GM23338 (cell line): ENCODE measurements around the gene CTNND2. TPM values are rescaled to one million over a fixed set of nuclear protein-coding genes. Genes with fewer than 3 reads are reported as not detected.

Experiments used
- ATAC-seq: fragments of 200-7000 bp; cut with Tn5 transposase; 3 replicates; pipeline ENCODE4 v1.9.1; 2020
- DNase-seq: peaks from one replicate; pipeline ENCODE4 v3.0.0-alpha.2; 2015; ENCODE audit warnings: low spot score
- H2AFZ ChIP-seq: fragments of 200-600 bp; sonication (generic); 2 replicates; pipeline ENCODE4 v1.8.0; 2016; ENCODE audit warnings: antibody characterized with exemption, mild to moderate bottlenecking, moderate library complexity
- H3F3A ChIP-seq: fragments of 200-600 bp; sonication (generic); replicated peaks from 2 replicates; pipeline ENCODE4 v1.8.0; 2017; ENCODE audit warnings: antibody characterized with exemption, mixed run types, low read depth
- H3K27ac ChIP-seq: fragments of 200-600 bp; sonication (generic); 2 replicates; pipeline ENCODE4 v1.6.1; 2016; ENCODE audit warnings: low read depth
- H3K27me3 ChIP-seq: fragments of 200-600 bp; sonication (generic); 2 replicates; pipeline ENCODE4 v1.8.0; 2016; ENCODE audit warnings: mild to moderate bottlenecking, mixed run types, moderate library complexity; ENCODE audit not compliant: insufficient read depth
- H3K36me3 ChIP-seq: fragments of 200-600 bp; sonication (generic); 2 replicates; pipeline ENCODE4 v1.8.0; 2016; ENCODE audit warnings: mild to moderate bottlenecking; ENCODE audit not compliant: insufficient read depth
- H3K4me1 ChIP-seq: fragments of 200-600 bp; sonication (generic); 2 replicates; pipeline ENCODE4 v1.8.0; 2016; ENCODE audit warnings: mild to moderate bottlenecking, moderate library complexity; ENCODE audit not compliant: insufficient read depth
- H3K4me2 ChIP-seq: fragments of 200-600 bp; sonication (generic); 2 replicates; pipeline ENCODE4 v1.7.1; 2017; ENCODE audit warnings: mixed run types
- H3K4me3 ChIP-seq: fragments of 200-600 bp; sonication (generic); 2 replicates; pipeline ENCODE4 v1.6.1; 2016; ENCODE audit warnings: mixed run types
- H3K79me2 ChIP-seq: fragments of 200-600 bp; sonication (generic); replicated peaks from 2 replicates; pipeline ENCODE4 v1.8.0; 2017; ENCODE audit warnings: mild to moderate bottlenecking; ENCODE audit not compliant: insufficient read depth
- H3K9me2 ChIP-seq: fragments of 200-600 bp; sonication (generic); 2 replicates; pipeline ENCODE4 v1.8.0; 2017; ENCODE audit not compliant: insufficient read depth
- H4K20me1 ChIP-seq: fragments of 200-600 bp; sonication (generic); replicated peaks from 2 replicates; pipeline ENCODE4 v1.8.0; 2017; ENCODE audit warnings: mild to moderate bottlenecking; ENCODE audit not compliant: insufficient read depth
- H3K27ac Mint-ChIP-seq: 2 replicates; pipeline ENCODE4 v1.8.0; 2020; ENCODE audit warnings: inconsistent platforms, mild to moderate bottlenecking, moderate library complexity, mixed read lengths
- H3K27me3 Mint-ChIP-seq: 3 replicates; pipeline ENCODE4 v1.8.0; 2022; ENCODE audit warnings: low read depth, mild to moderate bottlenecking, moderate library complexity, mixed read lengths, inconsistent platforms; ENCODE audit not compliant: insufficient read depth, poor library complexity
- H3K36me3 Mint-ChIP-seq: 3 replicates; pipeline ENCODE4 v1.8.0; 2021; ENCODE audit warnings: low read depth, mild to moderate bottlenecking, inconsistent platforms, moderate library complexity, mixed read lengths
- H3K4me1 Mint-ChIP-seq: 3 replicates; pipeline ENCODE4 v1.8.0; 2020; ENCODE audit warnings: mild to moderate bottlenecking, inconsistent platforms, mixed read lengths
- H3K4me3 Mint-ChIP-seq: 3 replicates; pipeline ENCODE4 v1.8.0; 2021; ENCODE audit warnings: moderate library complexity, mild to moderate bottlenecking, inconsistent platforms, mixed read lengths
- H3K9me3 Mint-ChIP-seq: 3 replicates; pipeline ENCODE4 v1.8.0; 2020; ENCODE audit warnings: moderate library complexity, mild to moderate bottlenecking, inconsistent platforms, mixed read lengths
- CREB1 ChIP-seq: fragments of 250-450 bp; sonication (Bioruptor Pico); IDR thresholded peaks from 2 replicates; pipeline ENCODE4 v1.5.0; 2020; ENCODE audit warnings: low read depth, mild to moderate bottlenecking, moderate library complexity
- CTCF ChIP-seq, 2 experiments: fragments of 200-600 bp in 1 of 2; sonication (generic) in 1 of 2; conservative IDR thresholded peaks; 2 replicates each; pipeline versions ENCODE4 v1.5.1 to v1.6.1; 2016 to 2017; ENCODE audit warnings: antibody characterized with exemption in 2 of 2, low read depth in 2 of 2, mild to moderate bottlenecking in 2 of 2, moderate library complexity in 1 of 2
- EZH2 ChIP-seq: fragments of 200-600 bp; sonication (generic); IDR thresholded peaks from one replicate; pipeline ENCODE4 v1.8.0; 2017; ENCODE audit warnings: antibody characterized with exemption, mild to moderate bottlenecking, low read depth; ENCODE audit not compliant: unreplicated experiment
- EZH2phosphoT487 ChIP-seq: fragments of 200-600 bp; sonication (generic); IDR thresholded peaks from one replicate; pipeline ENCODE4 v1.8.1; 2018; ENCODE audit warnings: antibody characterized with exemption; ENCODE audit not compliant: unreplicated experiment
- JUNB ChIP-seq: IDR thresholded peaks from one replicate; pipeline ENCODE4 v1.6.1; 2016; ENCODE audit warnings: antibody characterized with exemption; ENCODE audit not compliant: unreplicated experiment
- NANOG ChIP-seq: IDR thresholded peaks from 2 replicates; pipeline ENCODE4 v1.6.1; 2016; ENCODE audit warnings: antibody characterized with exemption, borderline replicate concordance
- POLR2AphosphoS5 ChIP-seq: IDR thresholded peaks from 2 replicates; pipeline ENCODE4 v1.6.1; 2016; ENCODE audit warnings: antibody characterized with exemption, low read depth
- STAT1 ChIP-seq: IDR thresholded peaks from one replicate; pipeline ENCODE4 v1.6.1; 2016; ENCODE audit warnings: antibody characterized with exemption; ENCODE audit not compliant: unreplicated experiment
- ZNF114 ChIP-seq: fragments of 250-450 bp; sonication (Bioruptor Pico); IDR thresholded peaks from 2 replicates; pipeline ENCODE4 v1.5.0; 2020; ENCODE audit warnings: mild to moderate bottlenecking, moderate library complexity
- ZNF331 ChIP-seq: fragments of 250-450 bp; sonication (Bioruptor Pico); IDR thresholded peaks from 2 replicates; pipeline ENCODE4 v1.5.0; 2020; ENCODE audit warnings: low read depth, mild to moderate bottlenecking, moderate library complexity
- ZNF462 ChIP-seq: fragments of 250-450 bp; sonication (Bioruptor Pico); IDR thresholded peaks from 2 replicates; pipeline ENCODE4 v1.5.0; 2020; ENCODE audit warnings: mild to moderate bottlenecking, moderate library complexity
- polyA plus RNA-seq: library from polyadenylated mRNA; unstranded; fragments of >200 nt; fragmentation: Nextera tagmentation; extraction: Ambion mirVana; gene quantifications from 2 replicates; pipeline ENCODE4 v1.2.1, GENCODE V29; 2016
- total RNA-seq: library from RNA; depleted of rRNA; stranded (reverse); fragments of >200 nt; shearing (Covaris generic); gene quantifications from 2 replicates; pipeline ENCODE4 v1.2.3, GENCODE V29; 2014

Gene CTNND2
- total and polyA plus RNA-seq, 2 experiments from 2014 or later, result 5.1 to 7.0 TPM

- Histone ChIP-seq H3K79me2 (no peaks in the 10 kb centered on the region), H3K36me3 (no peaks in the 10 kb centered on the region), H3K9me2 (no peaks in the 10 kb centered on the region), H2AFZ (no peak overlapping the region), H4K20me1 (no peaks in the 10 kb centered on the region), H3K27ac (no peak overlapping the region), H3K4me2 (no peak overlapping the region), H3K27me3 (no peaks in the 10 kb centered on the region), H3K4me3 (no peak overlapping the region), H3F3A (no peaks in the 10 kb centered on the region), H3K4me1 (no peaks in the 10 kb centered on the region)
- Mint-ChIP-seq H3K9me3 (no peaks in the 10 kb centered on the region), H3K27ac (no peak overlapping the region), H3K27me3 (peaks cover 6% of the 10 kb centered on the region), H3K36me3 (no peaks in the 10 kb centered on the region), H3K4me1 (peaks cover 4% of the 10 kb centered on the region; the same call in 1 of the 3 replicates), H3K4me3 (no peak overlapping the region)
- TF ChIP-seq NANOG, result no peak
- no peak for TF ChIP-seq CTCF (conservative IDR thresholded peaks at IDR 0.05; ENCODE audit: low read depth in 2 of 2)
- TF ChIP-seq POLR2AphosphoS5, result no peak
- TF ChIP-seq JUNB, result no peak
- no peak for TF ChIP-seq STAT1
- TF ChIP-seq EZH2, result no peak
- no peak for TF ChIP-seq ZNF114 (CRISPR knock-in tag)
- no peak for TF ChIP-seq ZNF331
- no peak for TF ChIP-seq EZH2phosphoT487
- TF ChIP-seq CREB1 (CRISPR knock-in tag), result no peak
- TF ChIP-seq ZNF462, result no peak
- ATAC-seq (no peak), DNase-seq (no peak)
Observed at GRCh38 chr5:11483630-11484029, 420.6 kb downstream of the CTNND2 start.
